IPS-NIHi7 (cell line): ENCODE results near the gene LUZP2.
"Not testable (repeated sequence)": the region's sequence is repeated elsewhere in the genome, so short reads cannot be mapped to it uniquely, and the experiment has no call there.

ENCODE experiments used
- DNase-seq: peaks from one replicate; pipeline ENCODE4 v3.0.0; 2012; ENCODE audit warnings: mixed read lengths; ENCODE audit errors: extremely low spot score

Gene LUZP2

GRCh38 chr11:24900960-24901549 is 404.2 kb downstream of the LUZP2 start:
- DNase-seq = no peak

- DNase-seq = no peak
Observed at GRCh38 chr11:24903555-24903954, 406.7 kb downstream of the LUZP2 start.

- DNase-seq = no peak
Observed at GRCh38 chr11:24925091-24925490, 428.2 kb downstream of the LUZP2 start.

GRCh38 chr11:24932110-24933000 is 435.5 kb downstream of the LUZP2 start:
- DNase-seq = no peak

GRCh38 chr11:24934733-24935439 is 438.0 kb downstream of the LUZP2 start:
- DNase-seq = no peak

- no peak for DNase-seq
Observed at GRCh38 chr11:24944891-24945290, 448.0 kb downstream of the LUZP2 start.

GRCh38 chr11:24949406-24949805 is 452.6 kb downstream of the LUZP2 start:
- no peak for DNase-seq

GRCh38 chr11:24963852-24964251 is 467.0 kb downstream of the LUZP2 start:
- DNase-seq = no peak

- no peak for DNase-seq
Observed at GRCh38 chr11:24965748-24966147, 468.9 kb downstream of the LUZP2 start.

- DNase-seq = not testable (repeated sequence)
Observed at GRCh38 chr11:24993903-24994302, 497.1 kb downstream of the LUZP2 start.

GRCh38 chr11:24999929-25000328 is 503.1 kb downstream of the LUZP2 start:
- not testable (repeated sequence) for DNase-seq

- DNase-seq = no peak
Observed at GRCh38 chr11:25037431-25037830, 540.6 kb downstream of the LUZP2 start.

- DNase-seq = no peak
Observed at GRCh38 chr11:25038131-25038530, 541.3 kb downstream of the LUZP2 start.

GRCh38 chr11:25039165-25039564 is 542.3 kb downstream of the LUZP2 start:
- DNase-seq = no peak

GRCh38 chr11:25048632-25049031 is 551.8 kb downstream of the LUZP2 start:
- no peak for DNase-seq

- no peak for DNase-seq
Observed at GRCh38 chr11:25052844-25053243, 556.0 kb downstream of the LUZP2 start.

- no peak for DNase-seq
Observed at GRCh38 chr11:25057861-25058260, 561.0 kb downstream of the LUZP2 start.

GRCh38 chr11:25065746-25066145 is 568.9 kb downstream of the LUZP2 start:
- DNase-seq = no peak

- no peak for DNase-seq
Observed at GRCh38 chr11:25066706-25067105, 569.9 kb downstream of the LUZP2 start.

- no peak for DNase-seq
Observed at GRCh38 chr11:25068451-25068850, 571.6 kb downstream of the LUZP2 start.

- DNase-seq = no peak
Observed at GRCh38 chr11:25094085-25094802, 597.4 kb downstream of the LUZP2 start.

- no peak for DNase-seq
Observed at GRCh38 chr11:25119416-25119815, 622.6 kb downstream of the LUZP2 start.
